MCF 10A (cell line): ENCODE results near the gene ADGRE1. TPM values are rescaled to one million over a fixed set of nuclear protein-coding genes. Genes with fewer than 3 reads are reported as not detected.

Experiments used
- BruUV-seq: library from RNA; stranded (reverse); fragments of 400-500 nt; replicated peaks from 2 replicates; lab custom pipeline; 2021; lab: Mats Ljungman, UMichigan
- CTCF ChIA-PET: fragments of 300-600 bp; sonication (Branson Sonifier 250); formaldehyde crosslinking; extraction: SDS; loops from one replicate; lab custom pipeline; 2021; ENCODE audit warnings: antibody characterized with exemption, inconsistent platforms; lab: Yijun Ruan, JAX
- POLR2A ChIA-PET: fragments of 300-600, 350-650 bp; sonication (Branson Sonifier 250); formaldehyde crosslinking; extraction: SDS; loops from one replicate; lab custom pipeline; 2020; ENCODE audit warnings: antibody characterized with exemption, inconsistent platforms; lab: Yijun Ruan, JAX
- DNase-seq: peaks from one replicate; pipeline ENCODE4 v3.0.0-alpha.2; 2018; ENCODE audit not compliant: unreplicated experiment
- H3K27ac Mint-ChIP-seq: one replicate; pipeline ENCODE4 v1.8.0; 2022; ENCODE audit warnings: mild to moderate bottlenecking, low read depth, mixed read lengths; ENCODE audit not compliant: unreplicated experiment
- H3K27me3 Mint-ChIP-seq: one replicate; pipeline ENCODE4 v1.8.0; 2022; ENCODE audit warnings: mixed read lengths; ENCODE audit not compliant: insufficient read depth, unreplicated experiment
- H3K36me3 Mint-ChIP-seq: one replicate; pipeline ENCODE4 v1.8.0; 2022; ENCODE audit warnings: mild to moderate bottlenecking, moderate library complexity, mixed read lengths; ENCODE audit not compliant: insufficient read depth, unreplicated experiment
- H3K4me1 Mint-ChIP-seq: one replicate; pipeline ENCODE4 v1.8.0; 2022; ENCODE audit warnings: mixed read lengths; ENCODE audit not compliant: insufficient read depth, unreplicated experiment
- H3K4me3 Mint-ChIP-seq: one replicate; pipeline ENCODE4 v1.8.0; 2022; ENCODE audit warnings: mild to moderate bottlenecking, moderate library complexity, mixed read lengths; ENCODE audit not compliant: unreplicated experiment
- H3K9me3 Mint-ChIP-seq: one replicate; pipeline ENCODE4 v1.8.0; 2022; ENCODE audit warnings: mixed read lengths; ENCODE audit not compliant: unreplicated experiment
- intact Hi-C: fragments of 100-400 bp; cut with micrococcal nuclease; formaldehyde crosslinking; loops from 2 replicates; pipeline ENCODE4 v1.14.1; 2022
- total RNA-seq: library from RNA; stranded (reverse); gene quantifications from 2 replicates; pipeline ENCODE4 v1.2.3, GENCODE V29; 2022
- TF ChIP-seq, protein P1 (sequence below): fragments of 200-600 bp; IDR thresholded peaks from one replicate; pipeline ENCODE4 v1.8.0; 2022; ENCODE audit warnings: antibody characterized with exemption, mild to moderate bottlenecking; ENCODE audit not compliant: unreplicated experiment

Gene ADGRE1
- total RNA-seq, 1 experiment from 2014 or later = not detected

GRCh38 chr19:6911523-6911922 is 24.1 kb downstream of the ADGRE1 start:
- peaks cover under 1% of the 10 kb centered on the region for H3K27me3 Mint-ChIP-seq
- BruUV-seq = no TSS peak
- intact Hi-C loops = no loop called here
- H3K36me3 Mint-ChIP-seq = no peaks in the 10 kb centered on the region
- H3K4me1 Mint-ChIP-seq = no peaks in the 10 kb centered on the region
- TF ChIP-seq, protein P1, sequence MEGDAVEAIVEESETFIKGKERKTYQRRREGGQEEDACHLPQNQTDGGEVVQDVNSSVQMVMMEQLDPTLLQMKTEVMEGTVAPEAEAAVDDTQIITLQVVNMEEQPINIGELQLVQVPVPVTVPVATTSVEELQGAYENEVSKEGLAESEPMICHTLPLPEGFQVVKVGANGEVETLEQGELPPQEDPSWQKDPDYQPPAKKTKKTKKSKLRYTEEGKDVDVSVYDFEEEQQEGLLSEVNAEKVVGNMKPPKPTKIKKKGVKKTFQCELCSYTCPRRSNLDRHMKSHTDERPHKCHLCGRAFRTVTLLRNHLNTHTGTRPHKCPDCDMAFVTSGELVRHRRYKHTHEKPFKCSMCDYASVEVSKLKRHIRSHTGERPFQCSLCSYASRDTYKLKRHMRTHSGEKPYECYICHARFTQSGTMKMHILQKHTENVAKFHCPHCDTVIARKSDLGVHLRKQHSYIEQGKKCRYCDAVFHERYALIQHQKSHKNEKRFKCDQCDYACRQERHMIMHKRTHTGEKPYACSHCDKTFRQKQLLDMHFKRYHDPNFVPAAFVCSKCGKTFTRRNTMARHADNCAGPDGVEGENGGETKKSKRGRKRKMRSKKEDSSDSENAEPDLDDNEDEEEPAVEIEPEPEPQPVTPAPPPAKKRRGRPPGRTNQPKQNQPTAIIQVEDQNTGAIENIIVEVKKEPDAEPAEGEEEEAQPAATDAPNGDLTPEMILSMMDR = no peak
- H3K9me3 Mint-ChIP-seq = peaks cover 17% of the 10 kb centered on the region
- ChIA-PET CTCF (no interaction called here), POLR2A (no interaction called here)
- no peak overlapping the region for H3K27ac Mint-ChIP-seq
- H3K4me3 Mint-ChIP-seq = no peak overlapping the region
- no peak for DNase-seq

- BruUV-seq = no TSS peak
- Mint-ChIP-seq H3K27ac (no peak overlapping the region), H3K4me1 (no peaks in the 10 kb centered on the region), H3K27me3 (peaks cover 14% of the 10 kb centered on the region), H3K9me3 (peaks cover 24% of the 10 kb centered on the region), H3K36me3 (no peaks in the 10 kb centered on the region), H3K4me3 (no peak overlapping the region)
- POLR2A ChIA-PET = no interaction called here
- CTCF ChIA-PET = interaction anchor here (1.2 kb wide), 1 partner anchor 51 kb away, joined by 3 read pairs; no protein-coding TSS in a partner anchor
- intact Hi-C loops = no loop called here
- TF ChIP-seq, protein P1 = no peak
- no peak for DNase-seq
Measured at GRCh38 chr19:6914321-6914720, 26.9 kb downstream of the ADGRE1 start.

DNA sequence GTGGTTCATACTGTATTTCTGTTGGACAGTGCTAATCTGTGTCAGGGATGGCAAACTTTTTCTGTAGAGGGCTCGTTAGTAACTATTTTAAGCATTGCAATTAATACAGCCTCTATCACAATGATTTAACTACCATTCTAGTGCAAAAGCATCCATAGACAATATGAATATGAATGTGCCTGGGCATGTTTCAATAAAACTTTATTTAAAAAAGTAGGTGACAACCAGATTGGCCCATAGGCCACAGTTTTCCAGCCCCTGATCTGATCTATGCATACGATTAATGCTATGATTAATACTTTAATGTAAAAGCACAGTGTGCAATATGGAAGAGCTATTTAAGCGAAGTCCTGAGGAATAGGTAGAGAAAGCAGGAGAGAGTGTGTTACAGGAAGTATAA is 29.6 kb downstream of the ADGRE1 start:
- BruUV-seq = no TSS peak
- ChIA-PET POLR2A (no interaction called here), CTCF (no interaction called here)
- Mint-ChIP-seq H3K4me1 (no peaks in the 10 kb centered on the region), H3K27ac (no peak overlapping the region), H3K36me3 (no peaks in the 10 kb centered on the region), H3K9me3 (peaks cover 18% of the 10 kb centered on the region), H3K27me3 (peaks cover 14% of the 10 kb centered on the region), H3K4me3 (no peak overlapping the region)
- DNase-seq = no peak
- TF ChIP-seq, protein P1 = no peak
- intact Hi-C loops = no loop called here

GRCh38 chr19:6925386-6925785 is 38.0 kb downstream of the ADGRE1 start:
- H3K27ac Mint-ChIP-seq = no peak overlapping the region
- TF ChIP-seq, protein P1 = no peak
- ChIA-PET POLR2A (no interaction called here), CTCF (no interaction called here)
- H3K27me3 Mint-ChIP-seq = no peaks in the 10 kb centered on the region
- no peak for DNase-seq
- intact Hi-C loops = no loop called here
- peaks cover 9% of the 10 kb centered on the region for H3K9me3 Mint-ChIP-seq
- H3K36me3 Mint-ChIP-seq = peaks cover 5% of the 10 kb centered on the region
- no peaks in the 10 kb centered on the region for H3K4me1 Mint-ChIP-seq
- no TSS peak for BruUV-seq
- H3K4me3 Mint-ChIP-seq = no peak overlapping the region
